Chondrocyte (in vitro differentiated cells): ENCODE results near the gene TNF. TPM values are rescaled to one million over a fixed set of nuclear protein-coding genes. Genes with fewer than 3 reads are reported as not detected.
A peak's percentile ranks its signal among the peaks of the same experiment; 100 is the strongest.

ENCODE experiments used
- DNase-seq: peaks from one replicate; pipeline ENCODE4 v3.0.0; 2021; ENCODE audit warnings: mixed read lengths, low spot score
- H3K27ac Mint-ChIP-seq: one replicate; pipeline ENCODE4 v1.8.0; 2021; ENCODE audit warnings: mild to moderate bottlenecking, moderate library complexity, mixed read lengths; ENCODE audit not compliant: unreplicated experiment
- H3K27me3 Mint-ChIP-seq: 2 replicates; pipeline ENCODE4 v1.8.0; 2021; ENCODE audit warnings: low read depth, mixed read lengths
- H3K36me3 Mint-ChIP-seq: 2 replicates; pipeline ENCODE4 v1.8.0; 2021; ENCODE audit warnings: low read depth, mixed read lengths
- H3K4me1 Mint-ChIP-seq: 2 replicates; pipeline ENCODE4 v1.8.0; 2021; ENCODE audit warnings: low read depth, mild to moderate bottlenecking, mixed read lengths
- H3K4me3 Mint-ChIP-seq: one replicate; pipeline ENCODE4 v1.8.0; 2021; ENCODE audit warnings: mild to moderate bottlenecking, moderate library complexity, mixed read lengths; ENCODE audit not compliant: unreplicated experiment
- H3K9me3 Mint-ChIP-seq: 2 replicates; pipeline ENCODE4 v1.8.0; 2021; ENCODE audit warnings: low read depth, mixed read lengths
- total RNA-seq: library from RNA; stranded (reverse); gene quantifications from 3 replicates; pipeline ENCODE4 v1.2.1, GENCODE V29; 2021
- TF ChIP-seq, protein P1 (sequence below): fragments of 200-600 bp; sonication (generic); IDR thresholded peaks from 2 replicates; pipeline ENCODE4 v1.5.0; 2021; ENCODE audit warnings: antibody characterized with exemption, mild to moderate bottlenecking, moderate library complexity

Gene TNF
- total RNA-seq, 1 donor from 2014 or later: not detected

DNA sequence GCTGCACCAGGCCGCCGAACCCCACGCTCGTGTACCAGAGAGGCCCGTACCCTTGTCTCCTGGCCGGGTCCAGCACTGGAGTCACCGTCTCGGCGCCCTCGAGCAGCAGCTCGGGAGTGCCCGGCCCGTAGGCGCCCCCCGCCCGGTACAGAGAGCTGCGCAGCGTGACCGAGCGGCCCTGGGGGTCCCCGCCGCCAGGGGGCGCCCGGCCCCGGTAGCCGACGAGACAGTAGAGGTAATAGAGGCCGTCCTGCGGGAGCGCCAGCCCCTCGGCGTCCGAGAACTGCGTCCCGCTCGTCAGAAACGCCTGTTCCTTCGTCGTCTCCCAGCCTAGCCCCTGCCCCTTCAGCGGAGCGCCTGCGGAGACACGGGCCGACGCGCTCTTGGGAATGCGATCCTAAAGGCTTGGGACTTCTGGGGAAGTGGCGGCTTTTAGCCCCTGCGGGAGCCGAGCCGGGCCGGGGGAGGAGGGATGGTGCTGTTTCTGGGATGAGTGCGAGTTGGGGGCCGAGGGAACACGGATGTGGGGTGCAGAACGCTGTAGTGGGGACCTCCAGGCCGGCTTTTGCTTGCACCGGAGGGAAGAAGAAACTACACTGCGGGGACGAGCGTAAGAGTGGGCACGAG is 5.6 kb downstream of the TNF start:
- peak overlapping the region; percentile 58 for H3K27ac Mint-ChIP-seq
- no peaks in the 10 kb centered on the region for H3K27me3 Mint-ChIP-seq
- peaks cover 16% of the 10 kb centered on the region for H3K4me1 Mint-ChIP-seq
- no peaks in the 10 kb centered on the region for H3K36me3 Mint-ChIP-seq
- TF ChIP-seq, protein P1, sequence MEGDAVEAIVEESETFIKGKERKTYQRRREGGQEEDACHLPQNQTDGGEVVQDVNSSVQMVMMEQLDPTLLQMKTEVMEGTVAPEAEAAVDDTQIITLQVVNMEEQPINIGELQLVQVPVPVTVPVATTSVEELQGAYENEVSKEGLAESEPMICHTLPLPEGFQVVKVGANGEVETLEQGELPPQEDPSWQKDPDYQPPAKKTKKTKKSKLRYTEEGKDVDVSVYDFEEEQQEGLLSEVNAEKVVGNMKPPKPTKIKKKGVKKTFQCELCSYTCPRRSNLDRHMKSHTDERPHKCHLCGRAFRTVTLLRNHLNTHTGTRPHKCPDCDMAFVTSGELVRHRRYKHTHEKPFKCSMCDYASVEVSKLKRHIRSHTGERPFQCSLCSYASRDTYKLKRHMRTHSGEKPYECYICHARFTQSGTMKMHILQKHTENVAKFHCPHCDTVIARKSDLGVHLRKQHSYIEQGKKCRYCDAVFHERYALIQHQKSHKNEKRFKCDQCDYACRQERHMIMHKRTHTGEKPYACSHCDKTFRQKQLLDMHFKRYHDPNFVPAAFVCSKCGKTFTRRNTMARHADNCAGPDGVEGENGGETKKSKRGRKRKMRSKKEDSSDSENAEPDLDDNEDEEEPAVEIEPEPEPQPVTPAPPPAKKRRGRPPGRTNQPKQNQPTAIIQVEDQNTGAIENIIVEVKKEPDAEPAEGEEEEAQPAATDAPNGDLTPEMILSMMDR: peak; percentile 100
- peak overlapping the region; percentile 97 for H3K4me3 Mint-ChIP-seq
- H3K9me3 Mint-ChIP-seq: no peaks in the 10 kb centered on the region
- no peak for DNase-seq

DNA sequence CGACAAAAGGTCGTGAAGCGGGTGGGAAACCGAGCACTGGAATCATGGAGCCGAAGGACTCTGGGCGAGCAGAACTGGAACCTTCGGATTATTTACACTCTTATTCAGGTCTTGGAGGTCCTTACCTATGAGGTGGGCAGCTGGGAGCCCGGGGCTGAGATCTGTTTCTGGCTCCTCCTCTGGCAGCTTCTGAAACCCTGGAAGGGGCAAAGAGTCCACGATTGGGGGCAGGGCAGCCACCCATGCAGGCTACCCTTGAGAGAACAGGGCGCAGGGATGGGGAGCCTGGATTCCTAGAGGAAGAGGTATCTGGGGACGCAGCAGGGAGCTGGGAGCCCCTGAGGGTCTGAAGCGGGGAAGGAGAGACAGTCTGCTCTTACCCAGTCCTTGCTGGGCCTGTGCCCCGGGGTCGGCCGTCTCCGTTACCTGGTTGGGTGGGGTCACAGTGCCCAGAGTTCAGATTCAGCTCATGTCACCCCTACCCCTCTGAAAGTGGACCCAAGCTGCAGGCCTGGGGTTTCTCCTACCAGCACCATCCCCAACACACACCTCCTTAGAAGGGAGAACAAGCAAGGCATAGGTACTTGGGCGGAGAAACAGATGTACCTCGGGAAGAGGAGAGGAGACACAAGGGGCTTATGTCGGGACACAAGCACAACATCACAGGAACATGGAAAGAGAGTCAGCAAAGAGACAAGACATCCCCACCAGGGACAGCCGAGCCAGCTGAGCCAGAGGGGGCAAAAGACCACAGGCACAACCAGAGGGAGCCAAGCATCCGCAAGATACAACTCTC is 6.3 kb downstream of the TNF start:
- peak overlapping the region; percentile 58 for H3K27ac Mint-ChIP-seq
- TF ChIP-seq, protein P1: no peak

DNA sequence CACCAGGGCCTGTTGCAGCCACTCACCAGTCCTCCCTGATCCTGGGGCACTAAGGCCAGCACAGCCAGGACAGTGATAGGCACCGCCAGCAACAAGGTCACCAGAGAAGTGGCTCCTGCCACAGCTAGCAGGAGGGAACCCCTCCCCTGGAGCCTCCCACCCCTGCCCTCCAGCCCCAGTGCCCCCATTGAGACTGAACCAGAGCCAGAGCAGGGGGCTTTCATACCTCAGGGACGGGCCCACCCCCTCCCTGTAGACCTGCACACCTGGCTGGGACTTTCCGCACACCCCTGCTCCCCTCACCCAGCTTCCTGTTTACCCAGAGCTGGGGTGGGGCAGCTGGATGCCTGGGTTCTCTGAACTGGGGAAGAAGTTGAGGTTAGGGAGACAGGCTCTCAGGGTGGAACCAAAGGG is 6.9 kb downstream of the TNF start, which contains the start of gene LTB:
TSS of gene LTB (minus strand) at position 195 of the 414 bp plus-strand sequence. CDS start at position 188, 7 bp downstream.
- no peaks in the 10 kb centered on the region for H3K27me3 Mint-ChIP-seq
- peak within 1 kb of the TSS; percentile 97 for H3K4me3 Mint-ChIP-seq
- peaks cover 16% of the 10 kb centered on the region for H3K4me1 Mint-ChIP-seq
- H3K9me3 Mint-ChIP-seq: no peaks in the 10 kb centered on the region
- no peak for DNase-seq
- H3K27ac Mint-ChIP-seq: peak within 1 kb of the TSS; percentile 58
- no peaks in the 10 kb centered on the region for H3K36me3 Mint-ChIP-seq
- TF ChIP-seq, protein P1: no peak

More for the DNA sequence above, 6.3 kb downstream of the TNF start:
- H3K27me3 Mint-ChIP-seq: no peaks in the 10 kb centered on the region
- no peaks in the 10 kb centered on the region for H3K9me3 Mint-ChIP-seq
- H3K36me3 Mint-ChIP-seq: no peaks in the 10 kb centered on the region
- no peak for DNase-seq
- peak overlapping the region; percentile 97 for H3K4me3 Mint-ChIP-seq
- H3K4me1 Mint-ChIP-seq: peaks cover 16% of the 10 kb centered on the region

DNA sequence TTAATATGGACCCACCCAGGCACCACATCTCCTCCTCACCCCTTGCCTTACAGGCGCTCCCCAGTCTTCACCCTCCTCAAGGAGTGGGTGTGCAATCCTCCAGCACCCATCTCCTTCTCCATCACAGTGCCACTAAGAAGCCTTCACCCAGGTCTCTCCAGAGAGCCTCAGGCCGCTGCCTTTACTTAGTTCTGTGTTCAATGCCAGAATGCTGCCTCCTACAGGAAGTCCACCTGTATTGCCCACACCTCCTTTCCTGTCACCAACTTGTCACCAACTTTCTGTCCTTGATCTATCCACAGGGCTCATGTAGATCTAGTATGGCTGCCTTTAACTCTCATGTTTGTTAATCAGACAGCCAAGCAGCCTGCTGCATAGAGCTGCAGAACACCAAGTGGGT is 10.1 kb downstream of the TNF start:
- Mint-ChIP-seq H3K4me3 (no peak overlapping the region), H3K27me3 (no peaks in the 10 kb centered on the region), H3K9me3 (no peaks in the 10 kb centered on the region), H3K4me1 (peaks cover 12% of the 10 kb centered on the region), H3K36me3 (no peaks in the 10 kb centered on the region), H3K27ac (no peak overlapping the region)
- no peak for DNase-seq
- TF ChIP-seq, protein P1: peak; percentile 58

DNA sequence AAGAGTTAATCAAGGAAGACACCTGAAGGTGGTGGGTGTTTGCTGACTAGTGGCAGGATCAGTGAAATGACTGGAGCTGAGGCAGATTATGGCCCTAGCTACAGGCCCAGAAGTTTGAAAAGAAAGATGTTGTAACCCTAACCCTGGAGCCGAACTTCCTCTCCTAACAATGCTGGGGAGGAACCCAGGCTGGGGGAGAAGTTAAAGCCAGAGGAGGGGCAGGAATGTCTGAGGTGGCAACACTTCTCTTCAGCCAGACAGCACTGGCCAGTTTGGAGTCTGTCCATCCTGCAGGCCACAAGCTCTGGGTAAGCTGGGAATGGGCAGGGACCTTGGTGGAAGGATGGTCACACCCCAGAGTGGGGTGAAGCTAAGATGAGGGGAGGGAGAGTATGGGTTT is 10.6 kb downstream of the TNF start, which contains the start of gene LST1:
TSS of gene LST1 (plus strand) at position 270 of the 400 bp plus-strand sequence. CDS start 1,023 bp downstream, outside the sequence.
- TF ChIP-seq, protein P1: no peak
- no peak for DNase-seq
- Mint-ChIP-seq H3K9me3 (no peaks in the 10 kb centered on the region), H3K27ac (no peak within 1 kb of the TSS), H3K36me3 (no peaks in the 10 kb centered on the region), H3K4me1 (peaks cover 10% of the 10 kb centered on the region), H3K4me3 (no peak within 1 kb of the TSS), H3K27me3 (no peaks in the 10 kb centered on the region)
